Measurements from ENCODE around the gene PURA.

PURA gene

GRCh38 chr5:140111011-140111858 is 2.7 kb upstream of the PURA start:
- Histone ChIP-seq H3K79me2 (ENCODE audit: control insufficient read depth, insufficient read depth, low read length) (no peaks in the 10 kb centered on the region), H2BK15ac (replicated peaks; ENCODE audit: low read depth) (no peak overlapping the region), H3K4me3 (ENCODE audit: low read length) (no peak overlapping the region), H3K4me2 (ENCODE audit: low read length) (no peak overlapping the region), H2BK5ac (ENCODE audit: low read length) (no peak overlapping the region), H3K79me1 (ENCODE audit: low read length) (no peaks in the 10 kb centered on the region), H3K27ac (ENCODE audit: low read depth, low read length) (no peak overlapping the region), H3K27me3 (ENCODE audit: insufficient read depth, low read length, poor library complexity) (peaks cover 26% of the 10 kb centered on the region), H4K5ac (ENCODE audit: low read length) (no peak overlapping the region), H3K36me3 (ENCODE audit: control insufficient read depth, insufficient read depth, low read length) (no peaks in the 10 kb centered on the region), H3K9ac (ENCODE audit: low read length) (no peak overlapping the region), H3K4ac (ENCODE audit: low read depth, low read length) (no peak overlapping the region), H3K56ac (ENCODE audit: low read length) (no peak overlapping the region), H2AK5ac (ENCODE audit: low read length) (no peak overlapping the region), H3K18ac (ENCODE audit: low read length) (no peak overlapping the region), H3K23ac (ENCODE audit: low read length) (no peak overlapping the region), H3K4me1 (ENCODE audit: control insufficient read depth, low read depth, low read length) (peaks cover 4% of the 10 kb centered on the region), H2BK120ac (ENCODE audit: low read depth, low read length) (no peak overlapping the region), H4K8ac (ENCODE audit: low read depth, low read length) (no peak overlapping the region)
- peak; percentile 66 for DNase-seq
- WGBS (ENCODE audit: extremely low coverage, insufficient coverage, low lambda C conversion rate), result no CpG with 5 or more reads among the region's 18 CpGs

- no CpG with 5 or more reads among the region's 8 CpGs for WGBS (ENCODE audit: extremely low coverage, insufficient coverage, low lambda C conversion rate)
Observed at GRCh38 chr5:140111859-140112551, 1.9 kb upstream of the PURA start.

GRCh38 chr5:140112685-140113179 is 1.2 kb upstream of the PURA start:
- Histone ChIP-seq H2BK5ac (ENCODE audit: low read length) (no peak overlapping the region), H3K27me3 (ENCODE audit: insufficient read depth, low read length, poor library complexity) (peaks cover 25% of the 10 kb centered on the region), H2AK5ac (ENCODE audit: low read length) (no peak overlapping the region), H3K4me3 (ENCODE audit: low read length) (no peak overlapping the region), H3K56ac (ENCODE audit: low read length) (peak overlapping the region; percentile 50), H2BK120ac (ENCODE audit: low read depth, low read length) (no peak overlapping the region), H3K36me3 (ENCODE audit: control insufficient read depth, insufficient read depth, low read length) (no peaks in the 10 kb centered on the region), H2BK15ac (replicated peaks; ENCODE audit: low read depth) (no peak overlapping the region), H3K4ac (ENCODE audit: low read depth, low read length) (no peak overlapping the region), H3K23ac (ENCODE audit: low read length) (no peak overlapping the region), H3K9ac (ENCODE audit: low read length) (peak overlapping the region; percentile 17), H3K4me2 (ENCODE audit: low read length) (peak overlapping the region; percentile 78), H3K4me1 (ENCODE audit: control insufficient read depth, low read depth, low read length) (no peaks in the 10 kb centered on the region), H3K18ac (ENCODE audit: low read length) (peak overlapping the region; percentile 29), H3K79me2 (ENCODE audit: control insufficient read depth, insufficient read depth, low read length) (no peaks in the 10 kb centered on the region), H3K27ac (ENCODE audit: low read depth, low read length) (no peak overlapping the region), H4K5ac (ENCODE audit: low read length) (no peak overlapping the region), H3K79me1 (ENCODE audit: low read length) (no peaks in the 10 kb centered on the region), H4K8ac (ENCODE audit: low read depth, low read length) (no peak overlapping the region)
- no CpG with 5 or more reads among the region's 13 CpGs for WGBS (ENCODE audit: extremely low coverage, insufficient coverage, low lambda C conversion rate)
- peak; percentile 63 for DNase-seq

More at GRCh38 chr5:140111859-140112551, 1.9 kb upstream of the PURA start:
- Histone ChIP-seq H3K79me2 (ENCODE audit: control insufficient read depth, insufficient read depth, low read length) (no peaks in the 10 kb centered on the region), H3K27ac (ENCODE audit: low read depth, low read length) (no peak overlapping the region), H3K4me2 (ENCODE audit: low read length) (no peak overlapping the region), H2BK120ac (ENCODE audit: low read depth, low read length) (no peak overlapping the region), H3K4me1 (ENCODE audit: control insufficient read depth, low read depth, low read length) (peaks cover under 1% of the 10 kb centered on the region), H2BK5ac (ENCODE audit: low read length) (no peak overlapping the region), H4K5ac (ENCODE audit: low read length) (no peak overlapping the region), H3K56ac (ENCODE audit: low read length) (no peak overlapping the region), H2AK5ac (ENCODE audit: low read length) (no peak overlapping the region), H3K79me1 (ENCODE audit: low read length) (no peaks in the 10 kb centered on the region), H3K4me3 (ENCODE audit: low read length) (no peak overlapping the region), H3K36me3 (ENCODE audit: control insufficient read depth, insufficient read depth, low read length) (no peaks in the 10 kb centered on the region), H3K18ac (ENCODE audit: low read length) (no peak overlapping the region), H3K27me3 (ENCODE audit: insufficient read depth, low read length, poor library complexity) (peaks cover 25% of the 10 kb centered on the region), H3K23ac (ENCODE audit: low read length) (no peak overlapping the region), H3K4ac (ENCODE audit: low read depth, low read length) (no peak overlapping the region), H4K8ac (ENCODE audit: low read depth, low read length) (no peak overlapping the region), H2BK15ac (replicated peaks; ENCODE audit: low read depth) (no peak overlapping the region), H3K9ac (ENCODE audit: low read length) (no peak overlapping the region)
- DNase-seq, result no peak

GRCh38 chr5:140113180-140113698 is 670 bp upstream of the PURA start:
- H3K4me2 ChIP-seq (ENCODE audit: low read length), result peak overlapping the region; percentile 78
- peak; percentile 52 for DNase-seq
- H3K79me2 ChIP-seq (ENCODE audit: control insufficient read depth, insufficient read depth, low read length), result no peaks in the 10 kb centered on the region
- peak overlapping the region; percentile 86 for H3K56ac ChIP-seq (ENCODE audit: low read length)
- WGBS (ENCODE audit: extremely low coverage, insufficient coverage, low lambda C conversion rate), result no CpG with 5 or more reads among the region's 28 CpGs
- H3K9ac ChIP-seq (ENCODE audit: low read length), result peak overlapping the region; percentile 76
- H4K8ac ChIP-seq (ENCODE audit: low read depth, low read length), result no peak overlapping the region
- no peak overlapping the region for H3K27ac ChIP-seq (ENCODE audit: low read depth, low read length)
- no peak overlapping the region for H2BK5ac ChIP-seq (ENCODE audit: low read length)
- no peaks in the 10 kb centered on the region for H3K79me1 ChIP-seq (ENCODE audit: low read length)
- peaks cover 25% of the 10 kb centered on the region for H3K27me3 ChIP-seq (ENCODE audit: insufficient read depth, low read length, poor library complexity)
- H3K4me1 ChIP-seq (ENCODE audit: control insufficient read depth, low read depth, low read length), result no peaks in the 10 kb centered on the region
- peak overlapping the region; percentile 26 for H3K4me3 ChIP-seq (ENCODE audit: low read length)
- H2BK120ac ChIP-seq (ENCODE audit: low read depth, low read length), result no peak overlapping the region
- no peaks in the 10 kb centered on the region for H3K36me3 ChIP-seq (ENCODE audit: control insufficient read depth, insufficient read depth, low read length)
- H3K4ac ChIP-seq (ENCODE audit: low read depth, low read length), result no peak overlapping the region
- H2AK5ac ChIP-seq (ENCODE audit: low read length), result no peak overlapping the region
- H3K23ac ChIP-seq (ENCODE audit: low read length), result peak overlapping the region; percentile 29
- no peak overlapping the region for H4K5ac ChIP-seq (ENCODE audit: low read length)
- H2BK15ac ChIP-seq (replicated peaks; ENCODE audit: low read depth), result no peak overlapping the region
- H3K18ac ChIP-seq (ENCODE audit: low read length), result peak overlapping the region; percentile 29

- H3K4me3 ChIP-seq (ENCODE audit: low read length), result peak overlapping the region; percentile 25
- H3K23ac ChIP-seq (ENCODE audit: low read length), result peak overlapping the region; percentile 73
- H3K4me1 ChIP-seq (ENCODE audit: control insufficient read depth, low read depth, low read length), result no peaks in the 10 kb centered on the region
- no peaks in the 10 kb centered on the region for H3K79me1 ChIP-seq (ENCODE audit: low read length)
- H3K36me3 ChIP-seq (ENCODE audit: control insufficient read depth, insufficient read depth, low read length), result no peaks in the 10 kb centered on the region
- H2BK120ac ChIP-seq (ENCODE audit: low read depth, low read length), result no peak overlapping the region
- H3K27me3 ChIP-seq (ENCODE audit: insufficient read depth, low read length, poor library complexity), result peaks cover 18% of the 10 kb centered on the region
- peak overlapping the region; percentile 25 for H3K4me2 ChIP-seq (ENCODE audit: low read length)
- H3K4ac ChIP-seq (ENCODE audit: low read depth, low read length), result no peak overlapping the region
- H3K56ac ChIP-seq (ENCODE audit: low read length), result peak overlapping the region; percentile 86
- no peaks in the 10 kb centered on the region for H3K79me2 ChIP-seq (ENCODE audit: control insufficient read depth, insufficient read depth, low read length)
- H3K27ac ChIP-seq (ENCODE audit: low read depth, low read length), result no peak overlapping the region
- WGBS (ENCODE audit: extremely low coverage, insufficient coverage, low lambda C conversion rate), result no CpG with 5 or more reads among the region's 65 CpGs
- H3K9ac ChIP-seq (ENCODE audit: low read length), result peak overlapping the region; percentile 59
- H2BK15ac ChIP-seq (replicated peaks; ENCODE audit: low read depth), result no peak overlapping the region
- H4K5ac ChIP-seq (ENCODE audit: low read length), result no peak overlapping the region
- H2AK5ac ChIP-seq (ENCODE audit: low read length), result no peak overlapping the region
- H2BK5ac ChIP-seq (ENCODE audit: low read length), result no peak overlapping the region
- peak overlapping the region; percentile 62 for H3K18ac ChIP-seq (ENCODE audit: low read length)
- peak; percentile 66 for DNase-seq
- no peak overlapping the region for H4K8ac ChIP-seq (ENCODE audit: low read depth, low read length)
Observed at GRCh38 chr5:140114341-140115185, 654 bp downstream of the PURA start.

Data from mesendoderm (in vitro differentiated cells).